SH-SY5Y (cell line): ENCODE measurements around the gene KLHL42.

Experiments
- GATA2 ChIP-seq: IDR thresholded peaks from 2 replicates; pipeline ENCODE4 v1.6.1; 2011; ENCODE audit warnings: mild to moderate bottlenecking, low read depth, low read length
- GATA3 ChIP-seq: IDR thresholded peaks from 2 replicates; pipeline ENCODE4 v1.6.1; 2011; ENCODE audit warnings: low read depth, mild to moderate bottlenecking, low read length, moderate library complexity

KLHL42 gene

GRCh38 chr12:27779920-27780611 is at the start of gene KLHL42, which contains the start of gene MANSC4:
Gene KLHL42, plus strand, starts transcription at chr12:27780233. Its CDS starts 98 bp downstream, at chr12:27780331.
Gene MANSC4, minus strand, starts transcription at chr12:27780236. Its CDS starts 8,960 bp downstream, at chr12:27771276.
- 0 out of 2 replicates have a peak, but pooled peaks have one; percentile 19 for TF ChIP-seq GATA2
- no peak for TF ChIP-seq GATA3

GRCh38 chr12:27732281-27732680 is 47.8 kb upstream of the KLHL42 start:
- no peak for TF ChIP-seq GATA3
- TF ChIP-seq GATA2 = no peak

- TF ChIP-seq GATA3 = no peak
- TF ChIP-seq GATA2 = no peak
These were observed 46.9 kb upstream of the KLHL42 start for GRCh38 chr12:27733052-27733656.

GRCh38 chr12:27733791-27734190 is 46.2 kb upstream of the KLHL42 start:
- no peak for TF ChIP-seq GATA2

- TF ChIP-seq GATA2 (no peak), GATA3 (no peak)
These were observed 36.4 kb upstream of the KLHL42 start for GRCh38 chr12:27743601-27744000.

- no peak for TF ChIP-seq GATA2
- no peak for TF ChIP-seq GATA3
These were observed 32.8 kb upstream of the KLHL42 start for GRCh38 chr12:27747111-27747820.

GRCh38 chr12:27751386-27752047 is 28.5 kb upstream of the KLHL42 start:
- TF ChIP-seq GATA3 (no peak), GATA2 (no peak)

GRCh38 chr12:27754795-27755194 is 25.2 kb upstream of the KLHL42 start:
- no peak for TF ChIP-seq GATA2
- no peak for TF ChIP-seq GATA3

- no peak for TF ChIP-seq GATA2
- TF ChIP-seq GATA3 = no peak
These were observed 23.3 kb upstream of the KLHL42 start for GRCh38 chr12:27756670-27757195.

- TF ChIP-seq GATA2 (no peak), GATA3 (no peak)
These were observed 17.3 kb upstream of the KLHL42 start for GRCh38 chr12:27762757-27763156.

GRCh38 chr12:27766587-27766986 is 13.4 kb upstream of the KLHL42 start:
- no peak for TF ChIP-seq GATA2
- no peak for TF ChIP-seq GATA3

GRCh38 chr12:27769142-27769673 is 10.8 kb upstream of the KLHL42 start:
- TF ChIP-seq GATA2 (no peak), GATA3 (no peak)

- TF ChIP-seq GATA3 (no peak), GATA2 (no peak)
These were observed 8.3 kb upstream of the KLHL42 start for GRCh38 chr12:27771481-27772327.

- TF ChIP-seq GATA3 (no peak), GATA2 (no peak)
These were observed 7.5 kb upstream of the KLHL42 start for GRCh38 chr12:27772328-27773049.
